Brain pericyte (primary cell): ENCODE results near the gene COL21A1.

ENCODE experiments used
- DNase-seq: peaks from one replicate; pipeline ENCODE4 v3.0.0-alpha.2; 2012; ENCODE audit warnings: low read depth, low spot score

COL21A1 gene

GRCh38 chr6:56050530-56051201, 196.7 kb downstream of the COL21A1 start:
- DNase-seq = no peak

GRCh38 chr6:56048601-56049000, 198.8 kb downstream of the COL21A1 start:
- DNase-seq = no peak

- DNase-seq = peak; percentile 10
Measured at GRCh38 chr6:56047931-56048540, 199.3 kb downstream of the COL21A1 start.

GRCh38 chr6:56046576-56046975, 200.8 kb downstream of the COL21A1 start:
- DNase-seq = no peak

- no peak for DNase-seq
Measured at GRCh38 chr6:56043761-56044160, 203.6 kb downstream of the COL21A1 start.

GRCh38 chr6:56043076-56043475, 204.3 kb downstream of the COL21A1 start:
- DNase-seq = no peak

GRCh38 chr6:56041591-56041990, 205.8 kb downstream of the COL21A1 start:
- DNase-seq = no peak

- DNase-seq = no peak
Measured at GRCh38 chr6:56040889-56041301, 206.5 kb downstream of the COL21A1 start.

GRCh38 chr6:56040223-56040622, 207.2 kb downstream of the COL21A1 start:
- DNase-seq = no peak

GRCh38 chr6:56038764-56039163, 208.6 kb downstream of the COL21A1 start:
- DNase-seq = no peak

GRCh38 chr6:56037601-56038000, 209.8 kb downstream of the COL21A1 start:
- DNase-seq = no peak

- no peak for DNase-seq
Measured at GRCh38 chr6:56036916-56037600, 210.3 kb downstream of the COL21A1 start.

- DNase-seq = no peak
Measured at GRCh38 chr6:56033401-56033800, 214.0 kb downstream of the COL21A1 start.

GRCh38 chr6:56032715-56033260, 214.6 kb downstream of the COL21A1 start:
- DNase-seq = no peak

GRCh38 chr6:56027865-56028264, 219.5 kb downstream of the COL21A1 start:
- DNase-seq = no peak

GRCh38 chr6:56026455-56027180, 220.8 kb downstream of the COL21A1 start:
- DNase-seq = no peak

GRCh38 chr6:56025795-56026194, 221.6 kb downstream of the COL21A1 start:
- no peak for DNase-seq

- no peak for DNase-seq
Measured at GRCh38 chr6:56024931-56025330, 222.4 kb downstream of the COL21A1 start.

- no peak for DNase-seq
Measured at GRCh38 chr6:56023829-56024228, 223.6 kb downstream of the COL21A1 start.

- DNase-seq = no peak
Measured at GRCh38 chr6:56022678-56023077, 224.7 kb downstream of the COL21A1 start.

- DNase-seq = no peak
Measured at GRCh38 chr6:56021943-56022342, 225.4 kb downstream of the COL21A1 start.

- DNase-seq = no peak
Measured at GRCh38 chr6:56019973-56020372, 227.4 kb downstream of the COL21A1 start.
